ENCODE data around the gene PPARGC1A. TPM values are rescaled to one million over a fixed set of nuclear protein-coding genes. Genes with fewer than 3 reads are reported as not detected.

The PPARGC1A gene
- total RNA-seq, 1 experiment from 2014 or later: 1.9 TPM

GRCh38 chr4:23819041-23819511 lies 70.8 kb downstream of the PPARGC1A start (continued):
- TF ChIP-seq ATF2 (CRISPR knock-in tag; IDR thresholded peaks at IDR 0.05; ENCODE audit: borderline replicate concordance, low read depth): no peak
- no peak for TF ChIP-seq ZNF219 (CRISPR knock-in tag; IDR thresholded peaks at IDR 0.05; ENCODE audit: borderline replicate concordance)
- no peak for TF ChIP-seq TEAD1 (CRISPR knock-in tag; IDR thresholded peaks at IDR 0.05)
- TF ChIP-seq CREB1 (CRISPR knock-in tag; IDR thresholded peaks at IDR 0.05): no peak

GRCh38 chr4:23818097-23818885 lies 71.6 kb downstream of the PPARGC1A start:
- no peak for DNase-seq (ENCODE audit: low spot score)
- H3K27ac Mint-ChIP-seq: no peak overlapping the region
- no peak for ATAC-seq
- no peaks in the 10 kb centered on the region for H3K9me3 Mint-ChIP-seq
- ChIA-PET POLR2A (no interaction called here), CTCF (no interaction called here)
- no peaks in the 10 kb centered on the region for H3K27me3 Mint-ChIP-seq (ENCODE audit: low read depth)
- H3K4me1 Mint-ChIP-seq: peaks cover 39% of the 10 kb centered on the region
- no peak for TF ChIP-seq ZNF281 (CRISPR knock-in tag; IDR thresholded peaks at IDR 0.05)
- no peak for TF ChIP-seq ETV6 (CRISPR knock-in tag; IDR thresholded peaks at IDR 0.05)
- TF ChIP-seq, protein P1, sequence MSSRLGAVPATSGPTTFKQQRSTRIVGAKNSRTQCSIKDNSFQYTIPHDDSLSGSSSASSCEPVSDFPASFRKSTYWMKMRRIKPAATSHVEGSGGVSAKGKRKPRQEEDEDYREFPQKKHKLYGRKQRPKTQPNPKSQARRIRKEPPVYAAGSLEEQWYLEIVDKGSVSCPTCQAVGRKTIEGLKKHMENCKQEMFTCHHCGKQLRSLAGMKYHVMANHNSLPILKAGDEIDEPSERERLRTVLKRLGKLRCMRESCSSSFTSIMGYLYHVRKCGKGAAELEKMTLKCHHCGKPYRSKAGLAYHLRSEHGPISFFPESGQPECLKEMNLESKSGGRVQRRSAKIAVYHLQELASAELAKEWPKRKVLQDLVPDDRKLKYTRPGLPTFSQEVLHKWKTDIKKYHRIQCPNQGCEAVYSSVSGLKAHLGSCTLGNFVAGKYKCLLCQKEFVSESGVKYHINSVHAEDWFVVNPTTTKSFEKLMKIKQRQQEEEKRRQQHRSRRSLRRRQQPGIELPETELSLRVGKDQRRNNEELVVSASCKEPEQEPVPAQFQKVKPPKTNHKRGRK (CRISPR knock-in tag; IDR thresholded peaks at IDR 0.05; ENCODE audit: borderline replicate concordance): no peak
- TF ChIP-seq ZNF121 (CRISPR knock-in tag; IDR thresholded peaks at IDR 0.05): no peak
- TF ChIP-seq ZNF425 (CRISPR knock-in tag; conservative IDR thresholded peaks at IDR 0.05): no peak
- TF ChIP-seq HMGXB4 (CRISPR knock-in tag; IDR thresholded peaks at IDR 0.05): no peak
- TF ChIP-seq ZNF232 (CRISPR knock-in tag; IDR thresholded peaks at IDR 0.05): no peak
- TF ChIP-seq ZMAT4 (CRISPR knock-in tag; IDR thresholded peaks at IDR 0.05): no peak
- TF ChIP-seq, protein P2, sequence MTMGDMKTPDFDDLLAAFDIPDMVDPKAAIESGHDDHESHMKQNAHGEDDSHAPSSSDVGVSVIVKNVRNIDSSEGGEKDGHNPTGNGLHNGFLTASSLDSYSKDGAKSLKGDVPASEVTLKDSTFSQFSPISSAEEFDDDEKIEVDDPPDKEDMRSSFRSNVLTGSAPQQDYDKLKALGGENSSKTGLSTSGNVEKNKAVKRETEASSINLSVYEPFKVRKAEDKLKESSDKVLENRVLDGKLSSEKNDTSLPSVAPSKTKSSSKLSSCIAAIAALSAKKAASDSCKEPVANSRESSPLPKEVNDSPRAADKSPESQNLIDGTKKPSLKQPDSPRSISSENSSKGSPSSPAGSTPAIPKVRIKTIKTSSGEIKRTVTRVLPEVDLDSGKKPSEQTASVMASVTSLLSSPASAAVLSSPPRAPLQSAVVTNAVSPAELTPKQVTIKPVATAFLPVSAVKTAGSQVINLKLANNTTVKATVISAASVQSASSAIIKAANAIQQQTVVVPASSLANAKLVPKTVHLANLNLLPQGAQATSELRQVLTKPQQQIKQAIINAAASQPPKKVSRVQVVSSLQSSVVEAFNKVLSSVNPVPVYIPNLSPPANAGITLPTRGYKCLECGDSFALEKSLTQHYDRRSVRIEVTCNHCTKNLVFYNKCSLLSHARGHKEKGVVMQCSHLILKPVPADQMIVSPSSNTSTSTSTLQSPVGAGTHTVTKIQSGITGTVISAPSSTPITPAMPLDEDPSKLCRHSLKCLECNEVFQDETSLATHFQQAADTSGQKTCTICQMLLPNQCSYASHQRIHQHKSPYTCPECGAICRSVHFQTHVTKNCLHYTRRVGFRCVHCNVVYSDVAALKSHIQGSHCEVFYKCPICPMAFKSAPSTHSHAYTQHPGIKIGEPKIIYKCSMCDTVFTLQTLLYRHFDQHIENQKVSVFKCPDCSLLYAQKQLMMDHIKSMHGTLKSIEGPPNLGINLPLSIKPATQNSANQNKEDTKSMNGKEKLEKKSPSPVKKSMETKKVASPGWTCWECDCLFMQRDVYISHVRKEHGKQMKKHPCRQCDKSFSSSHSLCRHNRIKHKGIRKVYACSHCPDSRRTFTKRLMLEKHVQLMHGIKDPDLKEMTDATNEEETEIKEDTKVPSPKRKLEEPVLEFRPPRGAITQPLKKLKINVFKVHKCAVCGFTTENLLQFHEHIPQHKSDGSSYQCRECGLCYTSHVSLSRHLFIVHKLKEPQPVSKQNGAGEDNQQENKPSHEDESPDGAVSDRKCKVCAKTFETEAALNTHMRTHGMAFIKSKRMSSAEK (CRISPR knock-in tag; IDR thresholded peaks at IDR 0.05; ENCODE audit: borderline replicate concordance): no peak
- TF ChIP-seq ZNF423 (CRISPR knock-in tag; IDR thresholded peaks at IDR 0.05): no peak
- no peak for TF ChIP-seq MLX (CRISPR knock-in tag; IDR thresholded peaks at IDR 0.05)
- H3K36me3 Mint-ChIP-seq: no peaks in the 10 kb centered on the region
- H3K4me3 Mint-ChIP-seq: no peak overlapping the region
